Measurements from ENCODE around the gene BIRC5. TPM values are rescaled to one million over a fixed set of nuclear protein-coding genes. Genes with fewer than 3 reads are reported as not detected.

BIRC5 gene
- total RNA-seq, 2 experiments from 2014 or later: 117 to 118 TPM

DNA sequence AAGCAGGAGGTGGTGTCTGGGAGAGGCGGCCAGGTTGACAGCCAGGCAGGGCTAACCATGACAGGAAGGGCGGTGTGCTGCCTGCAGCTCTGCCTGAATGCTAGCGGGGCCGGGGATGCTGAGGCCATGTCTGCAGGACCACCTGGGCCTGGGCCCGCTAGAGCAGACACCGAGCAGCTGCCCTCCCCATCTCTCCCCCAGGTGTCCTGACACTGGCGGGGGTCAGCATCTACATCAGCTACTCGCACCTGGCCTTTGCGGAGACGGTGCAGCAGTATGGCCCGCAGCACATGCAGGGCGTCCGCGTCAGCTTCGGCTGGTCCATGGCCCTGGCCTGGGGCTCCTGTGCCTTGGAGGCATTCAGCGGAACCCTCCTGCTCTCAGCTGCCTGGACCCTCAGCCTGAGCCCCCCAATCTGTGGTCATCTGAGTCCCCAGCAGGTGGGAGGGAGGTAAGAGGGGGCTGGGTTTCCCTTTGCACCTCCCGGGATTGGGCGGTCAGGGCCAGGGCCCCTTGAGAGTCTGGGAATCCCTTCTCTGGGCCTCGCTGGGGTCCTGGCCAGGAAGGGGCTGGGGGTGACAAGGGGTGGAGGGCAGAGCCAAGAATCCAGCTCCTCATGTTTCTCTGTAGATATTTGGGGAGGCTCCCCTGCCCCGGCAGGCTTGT lies 24.9 kb downstream of the BIRC5 start:
- Mint-ChIP-seq H3K4me3 (no peak overlapping the region), H3K36me3 (ENCODE audit: low read depth) (no peaks in the 10 kb centered on the region), H3K4me1 (ENCODE audit: low read depth) (no peaks in the 10 kb centered on the region), H3K27me3 (ENCODE audit: low read depth) (no peaks in the 10 kb centered on the region), H3K27ac (no peak overlapping the region), H3K9me3 (no peaks in the 10 kb centered on the region)
- CTCF ChIA-PET: interaction anchor here (3.5 kb wide), 1 partner anchor 12 kb away, joined by 17 read pairs; no protein-coding TSS in a partner anchor
- DNase-seq: no peak
- intact Hi-C loops (cut with micrococcal nuclease): no loop called here

DNA sequence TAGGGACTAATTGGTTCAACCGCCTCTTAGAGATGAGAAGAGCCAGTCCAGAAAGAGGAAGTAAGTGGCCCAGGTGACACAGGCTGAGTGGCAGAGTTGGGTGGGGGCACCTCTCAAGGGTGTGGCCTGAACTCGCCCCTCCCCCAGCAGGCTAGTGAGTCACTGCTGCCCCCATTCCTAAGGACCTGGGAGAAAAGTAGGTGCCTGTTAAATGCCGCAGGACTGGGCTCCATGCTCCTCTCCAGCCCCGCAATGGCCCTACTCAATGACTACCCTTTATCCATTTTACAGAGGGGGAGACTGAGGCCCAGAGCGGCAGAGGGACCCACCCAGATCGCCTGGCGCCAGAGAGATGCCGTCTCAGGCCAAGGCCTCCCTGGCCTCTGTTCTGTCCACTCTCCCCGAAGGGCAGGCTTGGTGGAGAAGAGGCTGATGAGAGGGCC lies 25.5 kb downstream of the BIRC5 start:
- Mint-ChIP-seq H3K27ac (no peak overlapping the region), H3K9me3 (no peaks in the 10 kb centered on the region), H3K27me3 (ENCODE audit: low read depth) (no peaks in the 10 kb centered on the region), H3K4me3 (no peak overlapping the region), H3K36me3 (ENCODE audit: low read depth) (no peaks in the 10 kb centered on the region), H3K4me1 (ENCODE audit: low read depth) (no peaks in the 10 kb centered on the region)
- no peak for DNase-seq
- CTCF ChIA-PET: interaction anchor here (3.5 kb wide), 1 partner anchor 11 kb away, joined by 17 read pairs; no protein-coding TSS in a partner anchor
- intact Hi-C loops (cut with micrococcal nuclease): no loop called here

GRCh38 chr17:78240012-78240655 lies 26.1 kb downstream of the BIRC5 start:
- no peak overlapping the region for H3K4me3 Mint-ChIP-seq
- no peaks in the 10 kb centered on the region for H3K27me3 Mint-ChIP-seq (ENCODE audit: low read depth)
- CTCF ChIA-PET: interaction anchor here (3.5 kb wide), 1 partner anchor 11 kb away, joined by 17 read pairs; no protein-coding TSS in a partner anchor
- H3K4me1 Mint-ChIP-seq (ENCODE audit: low read depth): no peaks in the 10 kb centered on the region
- intact Hi-C loops (cut with micrococcal nuclease): no loop called here
- H3K36me3 Mint-ChIP-seq (ENCODE audit: low read depth): no peaks in the 10 kb centered on the region
- no peak overlapping the region for H3K27ac Mint-ChIP-seq
- DNase-seq: no peak
- H3K9me3 Mint-ChIP-seq: no peaks in the 10 kb centered on the region

GRCh38 chr17:78240839-78241238 lies 26.8 kb downstream of the BIRC5 start:
- no peak overlapping the region for H3K4me3 Mint-ChIP-seq
- CTCF ChIA-PET: interaction anchor here (3.5 kb wide), 1 partner anchor 10 kb away, joined by 17 read pairs; no protein-coding TSS in a partner anchor
- H3K27me3 Mint-ChIP-seq (ENCODE audit: low read depth): no peaks in the 10 kb centered on the region
- H3K36me3 Mint-ChIP-seq (ENCODE audit: low read depth): no peaks in the 10 kb centered on the region
- H3K9me3 Mint-ChIP-seq: no peaks in the 10 kb centered on the region
- intact Hi-C loops (cut with micrococcal nuclease): no loop called here
- no peaks in the 10 kb centered on the region for H3K4me1 Mint-ChIP-seq (ENCODE audit: low read depth)
- no peak overlapping the region for H3K27ac Mint-ChIP-seq
- DNase-seq: no peak

DNA sequence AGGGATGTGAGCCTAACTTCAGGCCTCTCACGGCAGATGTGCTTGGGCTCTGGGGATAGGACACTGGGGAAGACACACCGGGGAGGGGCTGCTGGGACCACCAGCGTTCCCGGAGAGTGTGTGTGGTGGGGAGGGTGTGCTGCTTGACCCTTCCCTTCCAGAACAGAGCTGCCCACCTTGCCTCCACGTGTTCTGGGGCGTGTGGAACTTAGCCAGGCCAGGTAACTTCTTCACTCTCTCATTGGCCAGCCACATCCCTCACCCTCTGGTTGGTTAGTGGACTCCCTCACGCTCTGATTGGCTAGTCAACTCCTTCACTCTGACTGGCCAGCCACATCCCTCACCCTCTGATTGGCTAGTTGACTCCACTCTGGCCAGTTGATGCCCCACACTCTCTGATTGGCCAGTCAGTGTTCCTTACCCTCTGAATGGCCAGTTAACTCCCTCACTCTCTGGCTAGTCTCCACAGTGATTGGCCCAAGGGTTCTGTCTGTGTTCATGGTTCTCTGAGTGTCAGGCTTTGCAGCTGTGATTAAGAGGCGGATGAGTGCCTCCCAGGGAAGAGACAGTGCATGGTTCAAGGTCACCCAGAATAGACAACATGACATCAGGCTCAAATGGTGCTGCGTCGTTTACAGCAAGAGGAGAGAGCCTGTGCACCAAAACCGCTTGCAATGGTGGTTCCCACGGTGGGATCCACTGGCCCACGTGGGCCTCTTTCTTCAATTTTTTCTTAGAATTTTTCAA lies 27.4 kb downstream of the BIRC5 start:
- no peak overlapping the region for H3K27ac Mint-ChIP-seq

DNA sequence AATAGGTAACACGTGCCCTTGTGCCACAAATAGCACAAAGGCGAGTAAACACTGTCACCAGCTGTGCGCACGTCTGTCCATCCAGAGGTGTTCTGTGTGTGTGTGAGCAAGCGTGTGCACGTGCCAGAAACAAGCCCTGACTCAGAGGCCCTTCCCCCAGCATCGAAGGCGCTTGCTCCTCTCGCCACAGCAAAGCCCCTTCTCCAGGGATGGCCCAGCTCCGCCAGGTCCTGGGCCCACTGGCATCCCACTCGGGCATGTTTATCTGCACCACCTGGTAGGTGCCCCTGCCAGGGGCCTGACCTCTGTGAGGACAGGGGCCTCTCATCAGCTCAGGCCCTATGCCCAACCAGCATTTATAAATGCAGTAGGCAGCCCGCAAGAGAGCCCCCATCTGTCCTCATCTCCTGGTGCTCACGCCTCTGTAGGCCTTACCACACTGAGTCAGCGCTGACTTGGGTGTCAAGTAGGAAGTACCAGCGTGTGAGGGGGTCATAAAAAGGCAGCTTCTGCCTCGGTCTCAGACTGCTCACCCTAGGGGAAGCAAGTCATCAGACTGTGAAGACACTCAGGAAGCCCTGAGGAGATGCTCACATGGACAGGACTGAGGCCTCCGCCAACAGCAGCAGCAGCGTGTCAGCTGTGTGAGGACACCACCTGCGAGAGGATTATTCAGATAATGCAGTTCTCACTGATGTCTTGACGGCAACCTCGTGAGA lies 28.1 kb downstream of the BIRC5 start:
- DNase-seq: no peak
- CTCF ChIA-PET: interaction anchor here (1.6 kb wide), 1 partner anchor 9 kb away, joined by 9 read pairs; no protein-coding TSS in a partner anchor
- Mint-ChIP-seq H3K9me3 (no peaks in the 10 kb centered on the region), H3K36me3 (ENCODE audit: low read depth) (no peaks in the 10 kb centered on the region), H3K4me3 (no peak overlapping the region), H3K27me3 (ENCODE audit: low read depth) (no peaks in the 10 kb centered on the region), H3K27ac (no peak overlapping the region), H3K4me1 (ENCODE audit: low read depth) (no peaks in the 10 kb centered on the region)
- intact Hi-C loops (cut with micrococcal nuclease): no loop called here

More for the DNA sequence above, 27.4 kb downstream of the BIRC5 start:
- no peaks in the 10 kb centered on the region for H3K36me3 Mint-ChIP-seq (ENCODE audit: low read depth)
- H3K4me3 Mint-ChIP-seq: no peak overlapping the region
- intact Hi-C loops (cut with micrococcal nuclease): no loop called here
- no peaks in the 10 kb centered on the region for H3K9me3 Mint-ChIP-seq
- H3K4me1 Mint-ChIP-seq (ENCODE audit: low read depth): no peaks in the 10 kb centered on the region
- H3K27me3 Mint-ChIP-seq (ENCODE audit: low read depth): no peaks in the 10 kb centered on the region
- CTCF ChIA-PET: interaction anchor here (1.6 kb wide), 1 partner anchor 10 kb away, joined by 9 read pairs; no protein-coding TSS in a partner anchor
- DNase-seq: no peak

GRCh38 chr17:78247304-78247703 lies 33.3 kb downstream of the BIRC5 start:
- Mint-ChIP-seq H3K27me3 (ENCODE audit: low read depth) (no peaks in the 10 kb centered on the region), H3K9me3 (no peaks in the 10 kb centered on the region), H3K4me1 (ENCODE audit: low read depth) (peaks cover 18% of the 10 kb centered on the region), H3K4me3 (no peak overlapping the region), H3K27ac (no peak overlapping the region), H3K36me3 (ENCODE audit: low read depth) (no peaks in the 10 kb centered on the region)
- CTCF ChIA-PET: interaction anchor here (0.6 kb wide), 1 partner anchor 32 kb away, joined by 3 read pairs; no protein-coding TSS in a partner anchor
- DNase-seq: no peak
- intact Hi-C loops (cut with micrococcal nuclease): no loop called here

DNA sequence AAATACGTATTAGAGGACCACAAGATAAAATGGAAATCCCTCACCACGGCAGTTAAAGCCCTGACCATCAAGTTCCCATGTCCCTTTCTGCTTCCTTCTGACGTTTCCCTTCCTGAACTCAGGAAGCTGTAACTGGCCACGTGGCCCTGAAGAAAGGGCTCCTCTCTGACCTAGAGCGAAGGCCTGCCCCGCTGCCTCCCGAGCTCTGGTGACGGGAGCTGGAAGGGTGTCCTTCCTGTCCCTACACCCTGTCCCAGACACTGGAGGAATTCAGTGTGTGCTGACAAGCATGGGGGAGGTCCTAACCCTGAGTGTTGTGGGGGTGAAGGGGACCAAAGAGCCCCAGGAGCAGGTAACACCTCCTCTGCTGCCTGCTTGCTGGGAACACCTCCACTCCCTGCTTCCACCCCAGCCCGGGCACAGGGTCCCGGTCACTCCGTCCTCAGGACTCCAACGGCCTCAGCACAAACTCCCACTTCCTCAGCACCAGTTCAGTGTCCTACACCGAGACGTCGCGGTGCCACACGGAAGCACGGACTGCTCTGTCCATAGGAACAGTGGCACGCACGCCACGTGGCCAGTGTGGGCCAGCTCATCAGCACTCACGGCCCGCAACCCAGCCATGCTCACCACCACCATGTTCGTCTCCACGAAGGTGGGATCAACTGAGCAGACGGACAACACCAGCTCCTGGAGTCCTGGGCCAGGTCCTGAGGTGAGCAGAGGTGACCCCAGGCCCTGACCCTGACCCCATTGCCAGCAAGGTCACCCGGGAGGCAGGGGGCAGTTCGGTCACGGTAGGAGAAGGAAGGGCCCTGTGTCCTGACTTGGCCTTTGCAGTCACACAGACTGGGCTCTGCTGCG lies 34.2 kb downstream of the BIRC5 start:
- no peak overlapping the region for H3K27ac Mint-ChIP-seq
- H3K4me1 Mint-ChIP-seq (ENCODE audit: low read depth): peaks cover 27% of the 10 kb centered on the region
- intact Hi-C loops (cut with micrococcal nuclease): no loop called here
- no peaks in the 10 kb centered on the region for H3K27me3 Mint-ChIP-seq (ENCODE audit: low read depth)
- H3K9me3 Mint-ChIP-seq: no peaks in the 10 kb centered on the region
- H3K36me3 Mint-ChIP-seq (ENCODE audit: low read depth): no peaks in the 10 kb centered on the region
- no peak overlapping the region for H3K4me3 Mint-ChIP-seq
- no peak for DNase-seq
- CTCF ChIA-PET: interaction anchor here (0.6 to 1.3 kb wide), 4 partner anchors 11 to 206 kb away, joined by 3 to 5 read pairs (median 3); no protein-coding TSS in a partner anchor

- peaks cover 29% of the 10 kb centered on the region for H3K4me1 Mint-ChIP-seq (ENCODE audit: low read depth)
- DNase-seq: no peak
- intact Hi-C loops (cut with micrococcal nuclease): no loop called here
- no peak overlapping the region for H3K4me3 Mint-ChIP-seq
- CTCF ChIA-PET: interaction anchor here (0.6 to 3.6 kb wide), 13 partner anchors 10 to 231 kb away, joined by 3 to 30 read pairs (median 5); partner anchors contain the start of genes SOCS3 and TK1
- H3K27ac Mint-ChIP-seq: no peak overlapping the region
- H3K9me3 Mint-ChIP-seq: no peaks in the 10 kb centered on the region
- no peaks in the 10 kb centered on the region for H3K36me3 Mint-ChIP-seq (ENCODE audit: low read depth)
- no peaks in the 10 kb centered on the region for H3K27me3 Mint-ChIP-seq (ENCODE audit: low read depth)
Observed at GRCh38 chr17:78249074-78249817, 35.2 kb downstream of the BIRC5 start.

- no peak overlapping the region for H3K27ac Mint-ChIP-seq
- H3K27me3 Mint-ChIP-seq (ENCODE audit: low read depth): no peaks in the 10 kb centered on the region
- no peak overlapping the region for H3K4me3 Mint-ChIP-seq
- intact Hi-C loops (cut with micrococcal nuclease): loop anchor here (2.0 to 5.0 kb wide), 5 partner anchors 23 to 592 kb away; partner anchors contain the start of gene USP36
- peaks cover 32% of the 10 kb centered on the region for H3K4me1 Mint-ChIP-seq (ENCODE audit: low read depth)
- no peak for DNase-seq
- CTCF ChIA-PET: interaction anchor here (0.6 to 3.6 kb wide), 31 partner anchors 8 to 791 kb away, joined by 3 to 30 read pairs (median 5); partner anchors contain the start of genes SOCS3 and TK1
- no peaks in the 10 kb centered on the region for H3K36me3 Mint-ChIP-seq (ENCODE audit: low read depth)
- H3K9me3 Mint-ChIP-seq: peaks cover 2% of the 10 kb centered on the region
Observed at GRCh38 chr17:78249818-78250806, 36.1 kb downstream of the BIRC5 start.

Data from activated naive CD4-positive, alpha-beta T cell treated with anti-CD3 and anti-CD28 coated beads for 36 hours (primary cell).